Naive B cell (primary cell): ENCODE data around the gene SNRPA1. TPM values are rescaled to one million over a fixed set of nuclear protein-coding genes. Genes with fewer than 3 reads are reported as not detected.

Experiments
- polyA plus RNA-seq, 6 donors: library from polyadenylated mRNA; unstranded; fragments of 300-500 nt; fragmentation: Illumina TruSeq; gene quantifications; one replicate each; pipeline ENCODE4 v1.2.3, GENCODE V29; 2021; ENCODE audit warnings: low read depth in 6 of 6

The SNRPA1 gene
- polyA plus RNA-seq, 6 donors from 2014 or later: 60.4 to 74.7 (median 66.6) TPM

Other genes with a start within 250 kb of the SNRPA1 start
- 1 to 10 TPM; 2.0 to 3.7 (median 2.5) TPM for gene CHSY1, start 43.2 kb downstream of the SNRPA1 start, polyA plus RNA-seq
- gene SELENOS, start 17.8 kb downstream of the SNRPA1 start, polyA plus RNA-seq: 10 to 100 TPM; 25.7 to 49.7 (median 40.0) TPM
- 1 to 10 TPM in 1 of 6 donors, under 1 TPM in 4, not detected in 1; 0.78 to 1.4 (median 0.96) TPM for gene PCSK6, start 194.5 kb upstream of the SNRPA1 start, polyA plus RNA-seq